CMK (cell line): ENCODE results near the gene TMEM236.

ENCODE experiments used
- DNase-seq: peaks from one replicate; pipeline ENCODE4 v3.0.0-alpha.2; 2010; ENCODE audit warnings: low read depth

Gene TMEM236

GRCh38 chr10:17742918-17743317 lies 9.1 kb upstream of the TMEM236 start:
- no peak for DNase-seq

GRCh38 chr10:17743437-17743836 lies 8.6 kb upstream of the TMEM236 start:
- no peak for DNase-seq

GRCh38 chr10:17744341-17744861 lies 7.6 kb upstream of the TMEM236 start:
- DNase-seq, result no peak

- no peak for DNase-seq
Measured at GRCh38 chr10:17747883-17748550, 4.0 kb upstream of the TMEM236 start.

GRCh38 chr10:17749890-17750289 lies 2.1 kb upstream of the TMEM236 start:
- DNase-seq, result no peak

- no peak for DNase-seq
Measured at GRCh38 chr10:17756557-17757217, 4.7 kb downstream of the TMEM236 start.

- DNase-seq, result no peak
Measured at GRCh38 chr10:17758200-17758599, 6.2 kb downstream of the TMEM236 start.

GRCh38 chr10:17758896-17759295 lies 6.9 kb downstream of the TMEM236 start:
- no peak for DNase-seq

GRCh38 chr10:17764142-17764541 lies 12.1 kb downstream of the TMEM236 start:
- no peak for DNase-seq

- no peak for DNase-seq
Measured at GRCh38 chr10:17765602-17766001, 13.6 kb downstream of the TMEM236 start.

GRCh38 chr10:17766731-17767130 lies 14.7 kb downstream of the TMEM236 start:
- no peak for DNase-seq

- no peak for DNase-seq
Measured at GRCh38 chr10:17768496-17768895, 16.5 kb downstream of the TMEM236 start.

GRCh38 chr10:17768957-17769356 lies 17.0 kb downstream of the TMEM236 start:
- DNase-seq, result no peak

- DNase-seq, result no peak
Measured at GRCh38 chr10:17771017-17771416, 19.0 kb downstream of the TMEM236 start.

- DNase-seq, result no peak
Measured at GRCh38 chr10:17779784-17780183, 27.8 kb downstream of the TMEM236 start.

GRCh38 chr10:17780727-17781126 lies 28.7 kb downstream of the TMEM236 start:
- no peak for DNase-seq

- DNase-seq, result no peak
Measured at GRCh38 chr10:17781856-17782255, 29.9 kb downstream of the TMEM236 start.

GRCh38 chr10:17782921-17783665 lies 31.1 kb downstream of the TMEM236 start:
- DNase-seq, result no peak

GRCh38 chr10:17783751-17784150 lies 31.8 kb downstream of the TMEM236 start:
- no peak for DNase-seq

- no peak for DNase-seq
Measured at GRCh38 chr10:17784688-17785087, 32.7 kb downstream of the TMEM236 start.

GRCh38 chr10:17785276-17785930 lies 33.4 kb downstream of the TMEM236 start:
- DNase-seq, result no peak
